Right lobe of liver (tissue), 6 donors: ENCODE measurements around the gene LRFN5. TPM values are rescaled to one million over a fixed set of nuclear protein-coding genes. Genes with fewer than 3 reads are reported as not detected.

Experiments
- ATAC-seq, 4 donors: fragments of 200-7000 bp; cut with Tn5 transposase; one replicate each; pipeline ENCODE4 v1.9.1; 2020; ENCODE audit warnings: mild to moderate bottlenecking in 4 of 4, moderate library complexity in 4 of 4
- DNase-seq, 3 donors: peaks; one replicate each; pipeline ENCODE4 v3.0.0-alpha.2; 2020
- H3K27ac ChIP-seq, 3 donors: fragments of 200-600 bp; one replicate each; pipeline ENCODE4 v1.8.0; 2022
- H3K27me3 ChIP-seq, 2 donors: fragments of 200-600 bp; one replicate each; pipeline ENCODE4 v1.8.0; 2022
- H3K36me3 ChIP-seq, 4 donors: fragments of 200-600 bp; sonication (generic) in 1 of 4; one replicate each; pipeline versions ENCODE4 v1.5.1 to v1.8.0; 2017 to 2022; ENCODE audit warnings: control low read depth in 1 of 4
- H3K4me1 ChIP-seq, 4 donors: fragments of 200-600 bp; sonication (generic) in 1 of 4; one replicate each; pipeline versions ENCODE4 v1.5.1 to v1.8.0; 2017 to 2022; ENCODE audit warnings: control low read depth in 1 of 4
- H3K4me3 ChIP-seq, 3 donors: fragments of 200-600 bp; one replicate each; pipeline ENCODE4 v1.8.0; 2022
- H3K9me3 ChIP-seq, 4 donors: fragments of 200-600 bp; sonication (generic) in 1 of 4; one replicate each; pipeline versions ENCODE4 v1.5.1 to v1.8.0; 2017 to 2022; ENCODE audit warnings: control low read depth in 1 of 4
- CTCF ChIP-seq, 4 donors: fragments of 200-600 bp in 3 of 4; fragments of 450-650 bp in 1 of 4; IDR thresholded peaks; one replicate each; pipeline versions ENCODE4 v1.5.1 to v1.8.0; 2016 to 2022; ENCODE audit warnings: antibody characterized with exemption in 4 of 4, mild to moderate bottlenecking in 2 of 4
- POLR2A ChIP-seq: fragments of 450-650 bp; IDR thresholded peaks from one replicate; pipeline ENCODE4 v1.6.1; 2017; ENCODE audit warnings: antibody characterized with exemption, mild to moderate bottlenecking
- WGBS: methylation state at CpG from one replicate; pipeline ENCODE4 v1.1.6; 2018; ENCODE audit warnings: low coverage, low lambda C conversion rate; ENCODE audit not compliant: insufficient coverage; ENCODE audit errors: missing lambda C conversion rate; 5-methylcytosine and 5-hydroxymethylcytosine counted together
- intact Hi-C, 2 donors: fragments of 100-400 bp; cut with DNase I; formaldehyde crosslinking; loops; one replicate each; pipeline versions ENCODE4 v1.11.2 to v1.14.1; 2022
- total RNA-seq, 6 experiments: library from RNA; depleted of rRNA in 2 of 6; stranded (reverse); fragments of >200 nt in 2 of 6; fragmentation: NEBNext Ultra II Directional in 3 of 6; extraction: Animal tissue kit (Norgen Biotek cat#: 25700) in 3 of 6; gene quantifications; one replicate each; pipeline versions ENCODE4 v1.1.0 to v1.2.4, GENCODE V29; 2016 to 2023
- donor health status: DM: no; HTN: yes; CAD: no.
- donor health status: DM: no; HTN: no; CAD: no.
- donor health status: DM: no; HTN: no; CAD: no.
- donor health status: DM: no; HTN: yes; CAD: no.
- donor health status: DM: no; HTN: yes; CAD: no.

Gene LRFN5
- total RNA-seq, 6 experiments from 2014 or later, result not detected

DNA sequence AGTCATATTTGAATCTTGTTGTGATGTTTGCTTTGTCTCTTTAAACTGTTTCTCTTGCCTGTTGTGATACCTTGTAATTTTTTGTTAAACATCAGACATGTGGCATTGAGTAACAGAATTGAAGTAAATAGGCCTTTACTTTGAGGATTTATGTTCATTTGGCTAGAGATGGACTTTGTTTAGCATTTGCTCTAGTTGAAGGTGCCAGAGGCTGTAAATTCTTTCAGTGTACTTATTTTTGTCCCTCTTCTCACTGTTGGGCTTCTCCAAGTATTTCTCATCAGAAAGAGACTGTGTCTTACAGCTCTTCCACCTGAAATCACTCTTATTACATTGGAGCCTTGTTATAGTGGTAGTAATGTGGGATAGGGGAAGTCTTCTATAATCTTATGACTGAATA lies 175.8 kb downstream of the LRFN5 start:
- DNase-seq, result no peak
- no peaks in the 10 kb centered on the region for H3K36me3 ChIP-seq
- intact Hi-C loops, result no loop called here

DNA sequence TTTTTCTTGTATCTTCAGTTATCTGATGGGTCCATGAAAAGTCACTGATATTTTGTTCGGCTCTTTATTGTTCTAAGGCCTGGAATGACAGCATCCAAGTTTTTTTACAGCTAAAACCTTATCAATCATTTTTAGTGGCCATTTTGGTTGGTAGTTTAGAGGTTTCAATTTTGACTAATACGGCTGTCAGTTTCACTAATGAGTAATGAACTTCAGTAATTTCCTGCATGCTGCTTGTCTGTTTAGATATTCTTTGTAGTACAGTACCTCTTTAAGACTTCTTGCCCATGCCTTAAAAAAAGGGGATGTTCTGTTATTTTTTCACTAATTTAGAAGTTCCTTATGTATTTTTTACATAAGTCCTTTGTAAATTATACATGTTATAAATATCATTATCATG lies 176.7 kb downstream of the LRFN5 start:
- TF ChIP-seq POLR2A (no peak), CTCF (IDR thresholded peaks at IDR 0.05) (no peak)
- no peaks in the 10 kb centered on the region for H3K36me3 ChIP-seq
- no peaks in the 10 kb centered on the region for H3K27me3 ChIP-seq
- no peak overlapping the region for H3K4me3 ChIP-seq
- intact Hi-C loops, result no loop called here
- no peak for ATAC-seq
- no peaks in the 10 kb centered on the region for H3K4me1 ChIP-seq
- no peak for DNase-seq
- WGBS, result 70% methylated on average over 2 of the region's 2 CpGs
- H3K9me3 ChIP-seq, result no peaks in the 10 kb centered on the region
- H3K27ac ChIP-seq, result no peak overlapping the region

More for the DNA sequence above, 175.8 kb downstream of the LRFN5 start:
- no peak overlapping the region for H3K27ac ChIP-seq
- TF ChIP-seq POLR2A (no peak), CTCF (IDR thresholded peaks at IDR 0.05) (no peak)
- no peaks in the 10 kb centered on the region for H3K4me1 ChIP-seq
- no peaks in the 10 kb centered on the region for H3K27me3 ChIP-seq
- no peak overlapping the region for H3K4me3 ChIP-seq
- ATAC-seq, result no peak
- H3K9me3 ChIP-seq, result no peaks in the 10 kb centered on the region

- TF ChIP-seq CTCF (IDR thresholded peaks at IDR 0.05), result no peak
- no peak for TF ChIP-seq POLR2A
- WGBS, result 58% methylated on average over 6 of the region's 6 CpGs
- intact Hi-C loops, result no loop called here
- Histone ChIP-seq H3K4me1 (no peaks in the 10 kb centered on the region), H3K36me3 (no peaks in the 10 kb centered on the region), H3K27ac (no peak overlapping the region), H3K9me3 (no peaks in the 10 kb centered on the region), H3K4me3 (no peak overlapping the region), H3K27me3 (no peaks in the 10 kb centered on the region)
- no peak for ATAC-seq
- DNase-seq, result no peak
Measured at GRCh38 chr14:41785696-41786095, 179.0 kb downstream of the LRFN5 start.

DNA sequence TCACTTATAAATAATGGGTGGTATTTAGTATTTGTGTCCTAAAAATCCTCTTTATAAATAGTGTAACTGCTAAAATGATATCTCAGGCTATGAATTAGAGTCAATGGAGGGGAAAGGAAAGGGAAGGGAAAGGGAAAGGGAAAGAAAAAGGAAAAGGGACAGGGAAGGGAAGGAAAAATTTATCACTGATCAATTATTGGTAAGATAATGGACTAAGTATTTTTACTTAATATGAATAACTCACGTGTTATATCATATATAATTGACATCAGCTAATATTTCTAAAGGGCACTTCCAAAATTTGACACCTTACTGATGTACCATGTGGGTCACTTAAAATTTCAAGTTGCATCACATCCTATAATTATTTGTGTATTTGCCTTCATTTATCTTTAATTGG lies 193.1 kb downstream of the LRFN5 start:
- DNase-seq (no peak), ATAC-seq (no peak)
- TF ChIP-seq CTCF (IDR thresholded peaks at IDR 0.05) (no peak), POLR2A (no peak)
- intact Hi-C loops, result no loop called here
- no peaks in the 10 kb centered on the region for H3K36me3 ChIP-seq
- H3K9me3 ChIP-seq, result no peaks in the 10 kb centered on the region
- no peak overlapping the region for H3K4me3 ChIP-seq
- 39% methylated on average over 1 of the region's 1 CpG for WGBS
- H3K27me3 ChIP-seq, result no peaks in the 10 kb centered on the region
- no peak overlapping the region for H3K27ac ChIP-seq
- no peaks in the 10 kb centered on the region for H3K4me1 ChIP-seq

DNA sequence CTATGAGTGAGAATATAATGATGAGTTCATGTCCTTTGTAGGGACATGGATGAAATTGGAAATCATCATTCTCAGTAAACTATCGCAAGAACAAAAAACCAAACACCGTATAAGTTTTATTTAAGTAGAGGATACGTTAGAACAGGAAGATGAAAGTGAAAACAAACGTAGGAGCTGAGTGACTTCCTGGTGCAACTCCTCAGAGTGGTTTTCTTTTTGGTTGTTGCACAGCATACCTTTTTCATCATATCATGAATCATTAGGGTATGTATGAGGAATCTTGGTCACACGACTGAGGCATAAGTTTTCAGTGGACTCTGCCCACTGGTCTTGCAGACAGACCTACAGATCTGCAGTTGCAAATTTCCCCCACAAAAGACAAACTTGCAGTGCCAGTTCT lies 199.0 kb downstream of the LRFN5 start:
- intact Hi-C loops, result no loop called here
- WGBS, result 51% methylated on average over 5 of the region's 5 CpGs
- no peak for TF ChIP-seq CTCF (IDR thresholded peaks at IDR 0.05)
- TF ChIP-seq POLR2A, result no peak

More for the DNA sequence above, 199.0 kb downstream of the LRFN5 start:
- Histone ChIP-seq H3K4me1 (no peaks in the 10 kb centered on the region), H3K27ac (no peak overlapping the region), H3K9me3 (no peaks in the 10 kb centered on the region), H3K36me3 (no peaks in the 10 kb centered on the region), H3K4me3 (no peak overlapping the region), H3K27me3 (no peaks in the 10 kb centered on the region)
- ATAC-seq (no peak), DNase-seq (no peak)
